GM12891 (cell line): Measurements from ENCODE around the gene ACTR6.
"Not testable (repeated sequence)": the region's sequence is repeated elsewhere in the genome, so short reads cannot be mapped to it uniquely, and the experiment has no call there.

Experiments used
- DNase-seq: peaks from one replicate; pipeline ENCODE4 v3.0.0; 2011; ENCODE audit warnings: low spot score; ENCODE audit not compliant: insufficient read length
- FAIRE-seq: peaks from 2 replicates; lab custom pipeline; 2011; peaks lifted over from hg19 to GRCh38; lab: Jason Lieb, UNC
- PAX5 ChIP-seq: IDR thresholded peaks from 2 replicates; pipeline ENCODE4 v1.6.1; 2011; ENCODE audit warnings: low read length, moderate library complexity, mild to moderate bottlenecking; ENCODE audit not compliant: insufficient read depth, severe bottlenecking
- POLR2A ChIP-seq: IDR thresholded peaks from 2 replicates; pipeline ENCODE4 v1.6.1; 2011; ENCODE audit warnings: low read depth, low read length, control low read depth
- POLR2AphosphoS5 ChIP-seq: IDR thresholded peaks from 2 replicates; pipeline ENCODE4 v1.6.1; 2011; ENCODE audit warnings: low read depth, low read length, control low read depth
- POU2F2 ChIP-seq: IDR thresholded peaks from 2 replicates; pipeline ENCODE4 v1.6.1; 2011; ENCODE audit warnings: low read depth, mild to moderate bottlenecking, control low read depth, low read length, moderate library complexity
- SPI1 ChIP-seq: IDR thresholded peaks from 2 replicates; pipeline ENCODE4 v1.6.1; 2011; ENCODE audit warnings: low read depth, low read length, control low read depth
- TAF1 ChIP-seq: IDR thresholded peaks from 2 replicates; pipeline ENCODE4 v1.6.1; 2011; ENCODE audit warnings: low read depth, low read length, control low read depth

Gene ACTR6

DNA sequence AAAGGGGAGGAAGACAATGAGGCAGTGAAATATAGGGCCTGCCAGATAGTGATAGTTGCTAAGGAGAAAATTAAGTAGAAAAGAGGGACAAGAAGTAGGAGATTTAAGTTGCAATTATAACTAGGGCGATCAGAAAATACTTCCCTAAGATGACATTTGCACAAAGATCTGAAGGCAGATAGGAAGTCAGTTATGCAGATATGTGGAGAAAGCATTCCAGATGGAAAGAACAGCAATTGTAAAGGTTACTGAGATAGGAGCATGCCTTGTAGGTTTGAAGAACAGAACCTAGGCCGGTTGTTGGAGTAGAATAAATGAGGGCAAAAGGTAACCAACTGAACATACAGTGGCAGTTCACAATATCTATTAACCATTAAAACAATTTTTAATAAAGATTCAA, 21.4 kb upstream of the ACTR6 start:
- TF ChIP-seq TAF1: no peak
- no peak for TF ChIP-seq POLR2A
- TF ChIP-seq POU2F2: no peak
- TF ChIP-seq POLR2AphosphoS5: no peak
- TF ChIP-seq PAX5: no peak
- TF ChIP-seq SPI1: no peak
- FAIRE-seq: no peak
- no peak for DNase-seq

- DNase-seq: no peak
- FAIRE-seq: no peak
- TF ChIP-seq POLR2A: no peak
- no peak for TF ChIP-seq TAF1
- TF ChIP-seq SPI1: no peak
- no peak for TF ChIP-seq POLR2AphosphoS5
- no peak for TF ChIP-seq POU2F2
- TF ChIP-seq PAX5: no peak
Measured at GRCh38 chr12:100184549-100185145, 16.0 kb upstream of the ACTR6 start.

DNA sequence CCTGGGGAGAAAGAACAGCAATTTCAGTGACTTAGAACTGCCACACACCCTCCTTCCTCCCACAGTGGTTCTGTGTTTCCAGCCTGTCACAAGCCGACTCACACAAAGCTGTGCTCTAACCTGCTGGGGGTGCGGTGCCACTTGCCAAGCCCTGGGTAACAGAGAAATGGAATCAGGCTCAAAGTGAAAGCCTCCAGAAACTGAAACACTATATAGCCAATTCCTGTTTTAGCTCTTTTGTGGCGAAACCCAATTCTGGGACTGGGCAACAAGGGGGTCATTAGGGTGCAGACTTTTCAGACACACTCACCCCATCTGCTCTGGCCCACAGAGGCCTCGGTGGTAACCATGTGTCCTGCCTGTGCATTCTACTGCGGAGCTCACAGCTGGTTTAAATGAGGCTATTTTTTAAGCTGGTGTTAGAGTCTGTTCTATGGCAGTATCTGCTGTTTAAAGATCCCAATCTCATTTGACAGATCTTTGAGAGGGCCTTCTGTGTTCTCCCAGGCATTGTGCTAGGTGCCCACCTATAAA, 15.2 kb upstream of the ACTR6 start:
- no peak for DNase-seq
- TF ChIP-seq POLR2A (no peak), TAF1 (no peak), SPI1 (0 out of 2 replicates have a peak, but pooled peaks have one; percentile 19), POU2F2 (no peak)
- peak; percentile 81 for FAIRE-seq

- no peak for DNase-seq
- TF ChIP-seq SPI1 (no peak), TAF1 (no peak), POU2F2 (no peak), PAX5 (no peak), POLR2AphosphoS5 (no peak), POLR2A (no peak)
- no peak for FAIRE-seq
Measured at GRCh38 chr12:100186071-100186470, 14.5 kb upstream of the ACTR6 start.

DNA sequence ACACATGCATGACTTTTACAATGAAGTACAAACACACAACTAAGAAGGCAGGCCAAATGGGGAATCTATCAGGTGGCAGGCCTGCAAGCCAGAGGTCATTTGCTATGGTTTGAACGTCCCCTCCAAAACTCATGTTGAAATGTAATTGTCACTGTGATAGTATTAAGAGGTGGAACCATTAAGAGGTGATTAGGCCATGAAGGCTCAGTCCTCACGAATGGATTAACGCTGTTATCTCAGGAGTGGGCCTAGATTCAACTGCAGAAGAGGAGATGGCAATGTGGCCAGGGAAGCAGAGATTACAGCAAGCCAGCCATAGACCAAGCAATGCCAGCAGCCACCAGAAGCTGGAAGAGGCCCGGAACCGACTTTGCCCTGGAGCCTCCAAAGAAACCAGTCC, 13.5 kb upstream of the ACTR6 start:
- FAIRE-seq (no peak), DNase-seq (no peak)
- TF ChIP-seq POLR2A (no peak), TAF1 (no peak), PAX5 (no peak)

DNA sequence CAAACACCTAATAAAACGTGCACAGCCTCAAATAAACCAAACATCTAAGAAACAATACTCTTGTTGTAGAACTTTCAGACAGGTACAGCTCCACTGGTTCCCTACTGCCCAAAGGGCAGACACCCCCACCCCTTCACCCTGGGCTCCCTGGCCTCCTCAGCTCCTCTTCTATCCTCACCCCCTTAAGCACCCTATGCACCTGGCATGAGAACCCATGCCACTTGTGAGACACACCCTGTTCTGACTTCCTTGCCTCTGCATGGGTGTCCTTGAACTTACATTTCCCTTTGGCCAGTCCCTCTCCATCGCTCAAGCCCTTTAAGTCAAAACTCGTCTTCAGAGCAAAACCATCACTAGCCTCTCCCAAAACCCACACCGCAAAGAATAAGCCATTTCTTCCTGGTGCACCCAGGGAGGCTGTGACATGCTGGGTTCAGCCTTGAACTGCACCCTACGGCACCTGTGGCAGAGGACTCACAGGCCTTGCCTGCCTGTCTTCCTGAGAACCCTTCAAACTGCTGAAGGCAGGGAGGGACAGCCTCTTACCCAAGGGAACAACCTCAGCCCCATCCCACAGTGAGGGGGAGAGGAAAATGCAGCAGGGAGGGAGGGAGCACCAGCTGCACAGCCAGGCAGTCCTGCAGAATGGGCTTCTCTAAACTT, 12.6 kb upstream of the ACTR6 start:
- FAIRE-seq (no peak), DNase-seq (no peak)
- TF ChIP-seq PAX5 (no peak), SPI1 (no peak), TAF1 (no peak), POU2F2 (no peak), POLR2AphosphoS5 (no peak), POLR2A (no peak)

DNA sequence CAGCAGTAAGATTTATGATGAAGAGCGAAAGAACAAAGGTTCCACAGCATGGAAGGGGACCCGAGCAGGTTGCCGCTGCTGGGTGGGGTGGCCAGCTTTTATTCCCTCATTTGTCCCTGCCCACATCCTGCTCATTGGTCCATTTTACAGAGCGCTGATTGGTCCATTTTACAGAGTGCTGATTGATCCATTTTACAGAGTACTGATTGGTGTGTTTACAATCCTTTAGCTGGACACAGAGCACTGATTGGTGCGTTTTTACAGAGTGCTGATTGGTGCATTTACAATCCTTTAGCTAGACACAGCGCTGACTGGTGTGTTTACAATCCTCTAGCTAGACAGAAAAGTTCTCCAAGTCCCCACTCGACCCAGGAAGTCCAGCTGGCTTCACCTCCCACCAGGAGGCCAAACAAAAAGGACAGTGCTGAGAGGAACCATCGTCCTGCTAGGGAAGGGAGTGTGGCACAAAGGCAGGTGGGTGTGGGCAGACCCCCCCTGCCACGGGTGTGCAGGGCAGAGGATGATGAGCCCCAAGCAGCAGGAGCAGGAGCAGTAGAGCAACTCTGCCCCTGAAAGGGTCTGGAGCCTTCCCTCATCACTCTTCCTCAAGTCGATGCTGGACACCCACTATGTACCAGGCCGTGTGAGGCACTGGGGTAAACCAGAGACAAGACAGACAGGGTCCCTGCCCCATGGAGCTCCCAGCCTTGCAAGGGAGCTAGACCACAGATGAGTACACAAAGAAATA, 11.6 kb upstream of the ACTR6 start:
- FAIRE-seq, DNase-seq: not testable (repeated sequence)

DNA sequence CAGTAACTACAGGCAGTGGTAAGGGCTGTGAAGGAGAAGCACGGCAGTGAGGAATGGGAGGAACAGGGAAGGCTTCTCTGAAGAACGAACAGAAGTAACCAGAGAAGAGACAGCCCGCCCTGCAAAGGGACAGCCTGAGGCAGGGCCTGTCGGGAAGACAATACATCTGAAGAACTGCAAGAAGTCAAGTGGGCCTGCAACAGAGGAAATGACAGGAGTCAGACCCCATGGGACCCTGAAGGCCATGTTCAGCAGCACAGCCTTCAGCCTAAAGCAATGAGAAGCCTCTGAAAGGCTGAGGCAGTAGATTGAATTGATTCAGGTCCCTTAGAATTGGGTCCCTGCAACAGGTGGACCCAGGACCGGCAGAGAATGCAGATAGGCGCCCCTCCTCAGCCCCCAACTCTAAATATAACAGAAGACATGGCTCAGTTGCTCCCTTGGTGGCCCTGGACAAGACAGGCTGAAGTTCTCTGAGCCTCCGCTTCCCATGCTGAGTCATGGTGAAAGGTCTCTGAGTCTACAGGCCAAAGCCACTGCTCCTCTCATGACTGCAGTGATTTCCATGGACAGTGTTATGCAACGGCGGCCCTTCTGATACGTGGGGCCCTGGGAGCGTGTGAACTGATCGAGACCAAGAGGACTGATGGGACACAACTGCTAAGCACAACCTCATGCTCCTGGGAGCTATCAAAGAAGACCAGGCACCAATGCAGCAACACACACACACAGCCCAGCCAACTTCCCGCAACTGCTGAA, 10.8 kb upstream of the ACTR6 start:
- DNase-seq (no peak), FAIRE-seq (no peak)
- TF ChIP-seq SPI1: no peak

GRCh38 chr12:100193085-100193484, 7.5 kb upstream of the ACTR6 start:
- DNase-seq: no peak
- no peak for TF ChIP-seq POLR2AphosphoS5
- no peak for TF ChIP-seq SPI1
- TF ChIP-seq PAX5: no peak
- no peak for TF ChIP-seq TAF1
- TF ChIP-seq POU2F2: no peak
- TF ChIP-seq POLR2A: no peak
- FAIRE-seq: no peak
